ENCODE measurements around the gene TROAP.

TROAP gene

DNA sequence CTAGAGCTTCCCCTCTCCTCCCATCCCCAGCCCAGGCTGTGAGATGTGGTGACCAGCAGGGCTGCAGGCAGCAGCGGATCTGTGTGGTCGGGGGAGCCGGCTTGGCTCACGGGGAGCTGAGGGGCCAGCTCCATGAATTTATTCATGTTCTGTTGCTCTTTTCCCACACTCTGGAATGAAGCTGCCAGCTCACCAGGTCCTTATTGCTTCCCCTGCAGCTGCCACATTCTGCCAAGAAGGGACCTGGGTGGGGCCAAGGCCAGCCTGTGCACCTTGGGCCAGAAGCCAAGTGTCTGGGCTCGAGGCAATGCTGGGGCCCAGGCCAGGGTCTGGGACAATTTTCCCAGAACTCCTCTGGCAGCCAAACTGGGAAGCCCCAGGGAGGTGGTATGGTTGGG, 16.4 kb downstream of the TROAP start (continued):
- TF ChIP-seq ZNF416 (tag by site-specific recombination; IDR thresholded peaks at IDR 0.05) = no peak
- no peak for TF ChIP-seq ZBTB11 (tag by site-specific recombination; conservative IDR thresholded peaks at IDR 0.05; ENCODE audit: low read depth)
- TF ChIP-seq, protein P1, sequence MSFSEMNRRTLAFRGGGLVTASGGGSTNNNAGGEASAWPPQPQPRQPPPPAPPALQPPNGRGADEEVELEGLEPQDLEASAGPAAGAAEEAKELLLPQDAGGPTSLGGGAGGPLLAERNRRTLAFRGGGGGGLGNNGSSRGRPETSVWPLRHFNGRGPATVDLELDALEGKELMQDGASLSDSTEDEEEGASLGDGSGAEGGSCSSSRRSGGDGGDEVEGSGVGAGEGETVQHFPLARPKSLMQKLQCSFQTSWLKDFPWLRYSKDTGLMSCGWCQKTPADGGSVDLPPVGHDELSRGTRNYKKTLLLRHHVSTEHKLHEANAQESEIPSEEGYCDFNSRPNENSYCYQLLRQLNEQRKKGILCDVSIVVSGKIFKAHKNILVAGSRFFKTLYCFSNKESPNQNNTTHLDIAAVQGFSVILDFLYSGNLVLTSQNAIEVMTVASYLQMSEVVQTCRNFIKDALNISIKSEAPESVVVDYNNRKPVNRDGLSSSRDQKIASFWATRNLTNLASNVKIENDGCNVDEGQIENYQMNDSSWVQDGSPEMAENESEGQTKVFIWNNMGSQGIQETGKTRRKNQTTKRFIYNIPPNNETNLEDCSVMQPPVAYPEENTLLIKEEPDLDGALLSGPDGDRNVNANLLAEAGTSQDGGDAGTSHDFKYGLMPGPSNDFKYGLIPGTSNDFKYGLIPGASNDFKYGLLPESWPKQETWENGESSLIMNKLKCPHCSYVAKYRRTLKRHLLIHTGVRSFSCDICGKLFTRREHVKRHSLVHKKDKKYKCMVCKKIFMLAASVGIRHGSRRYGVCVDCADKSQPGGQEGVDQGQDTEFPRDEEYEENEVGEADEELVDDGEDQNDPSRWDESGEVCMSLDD (tag by site-specific recombination; IDR thresholded peaks at IDR 0.05) = no peak
- TF ChIP-seq ZNF610 (tag by site-specific recombination; IDR thresholded peaks at IDR 0.05; ENCODE audit: borderline replicate concordance) = no peak
- no peak for TF ChIP-seq ZNF555 (tag by site-specific recombination; conservative IDR thresholded peaks at IDR 0.05)
- no peak for TF ChIP-seq KLF17 (tag by site-specific recombination; IDR thresholded peaks at IDR 0.05)
- TF ChIP-seq, protein P2, sequence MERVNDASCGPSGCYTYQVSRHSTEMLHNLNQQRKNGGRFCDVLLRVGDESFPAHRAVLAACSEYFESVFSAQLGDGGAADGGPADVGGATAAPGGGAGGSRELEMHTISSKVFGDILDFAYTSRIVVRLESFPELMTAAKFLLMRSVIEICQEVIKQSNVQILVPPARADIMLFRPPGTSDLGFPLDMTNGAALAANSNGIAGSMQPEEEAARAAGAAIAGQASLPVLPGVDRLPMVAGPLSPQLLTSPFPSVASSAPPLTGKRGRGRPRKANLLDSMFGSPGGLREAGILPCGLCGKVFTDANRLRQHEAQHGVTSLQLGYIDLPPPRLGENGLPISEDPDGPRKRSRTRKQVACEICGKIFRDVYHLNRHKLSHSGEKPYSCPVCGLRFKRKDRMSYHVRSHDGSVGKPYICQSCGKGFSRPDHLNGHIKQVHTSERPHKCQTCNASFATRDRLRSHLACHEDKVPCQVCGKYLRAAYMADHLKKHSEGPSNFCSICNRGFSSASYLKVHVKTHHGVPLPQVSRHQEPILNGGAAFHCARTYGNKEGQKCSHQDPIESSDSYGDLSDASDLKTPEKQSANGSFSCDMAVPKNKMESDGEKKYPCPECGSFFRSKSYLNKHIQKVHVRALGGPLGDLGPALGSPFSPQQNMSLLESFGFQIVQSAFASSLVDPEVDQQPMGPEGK (tag by site-specific recombination; IDR thresholded peaks at IDR 0.05) = 0 out of 2 replicates have a peak, but pooled peaks have one; percentile 22

DNA sequence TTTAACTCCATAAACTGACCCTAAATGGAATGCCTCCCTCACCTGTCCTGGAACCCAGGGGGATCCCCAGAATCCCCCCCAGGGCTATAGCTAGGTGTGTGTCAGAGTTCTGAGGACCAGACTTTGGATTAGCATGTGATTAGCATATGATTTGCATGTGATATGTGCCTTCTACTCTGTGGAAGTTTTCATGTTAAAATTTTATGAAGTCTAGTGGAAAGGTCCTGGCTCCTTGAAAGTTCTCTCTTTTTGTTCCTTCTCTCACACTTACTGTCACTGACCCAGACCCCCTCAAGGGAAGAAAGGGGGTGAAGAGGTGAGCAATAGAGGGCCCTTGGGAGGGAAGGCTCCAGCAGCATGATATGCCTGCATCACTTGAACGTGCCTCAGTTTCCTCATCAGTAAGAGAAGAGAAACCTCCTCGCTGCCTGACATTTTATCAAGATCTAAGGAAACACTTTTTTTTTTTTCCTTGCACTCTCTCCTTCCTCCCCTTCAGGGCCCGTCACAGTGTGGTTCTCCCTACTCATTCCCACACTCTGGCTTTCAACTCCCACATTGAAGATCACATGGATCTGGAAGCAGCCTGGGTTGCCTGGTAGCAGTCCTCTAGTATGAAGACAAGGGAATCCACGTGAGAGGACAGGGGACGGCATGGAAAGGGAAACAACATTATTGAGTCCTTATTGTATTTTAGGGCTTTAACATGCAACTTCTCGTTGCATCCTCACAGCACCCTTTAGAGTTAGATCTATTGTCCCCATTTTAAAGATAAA, 17.2 kb downstream of the TROAP start:
- Histone ChIP-seq H3K4me1 (ENCODE audit: control insufficient read depth, insufficient read depth, low read length) (peaks cover 9% of the 10 kb centered on the region; the same call in 1 of the 2 replicates), H3K4me3 (ENCODE audit: low read depth, low read length) (no peak overlapping the region), H3K36me3 (ENCODE audit: control insufficient read depth in 2 of 2, insufficient read depth in 1 of 2, low read length in 2 of 2) (no peaks in the 10 kb centered on the region), H3K9me3 (ENCODE audit: control insufficient read depth, insufficient read depth, low read depth, low read length) (no peaks in the 10 kb centered on the region), H3K27ac (ENCODE audit: extremely low read depth, low read depth, low read length) (no peak overlapping the region)
- ChIA-PET POLR2A (interaction anchor here (0.8 kb wide), 1 partner anchor 18 kb away, joined by 6 read pairs; the partner anchor contains the start of gene TROAP), CTCF (interaction anchor here (1.5 to 11.4 kb wide), 6 partner anchors 8 to 54 kb away, joined by 4 to 185 read pairs (median 66); partner anchors contain the start of gene PRPH)
- TF ChIP-seq, protein P3, sequence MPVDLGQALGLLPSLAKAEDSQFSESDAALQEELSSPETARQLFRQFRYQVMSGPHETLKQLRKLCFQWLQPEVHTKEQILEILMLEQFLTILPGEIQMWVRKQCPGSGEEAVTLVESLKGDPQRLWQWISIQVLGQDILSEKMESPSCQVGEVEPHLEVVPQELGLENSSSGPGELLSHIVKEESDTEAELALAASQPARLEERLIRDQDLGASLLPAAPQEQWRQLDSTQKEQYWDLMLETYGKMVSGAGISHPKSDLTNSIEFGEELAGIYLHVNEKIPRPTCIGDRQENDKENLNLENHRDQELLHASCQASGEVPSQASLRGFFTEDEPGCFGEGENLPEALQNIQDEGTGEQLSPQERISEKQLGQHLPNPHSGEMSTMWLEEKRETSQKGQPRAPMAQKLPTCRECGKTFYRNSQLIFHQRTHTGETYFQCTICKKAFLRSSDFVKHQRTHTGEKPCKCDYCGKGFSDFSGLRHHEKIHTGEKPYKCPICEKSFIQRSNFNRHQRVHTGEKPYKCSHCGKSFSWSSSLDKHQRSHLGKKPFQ (tag by site-specific recombination; IDR thresholded peaks at IDR 0.05) = no peak
- TF ChIP-seq ZNF596 (tag by site-specific recombination; IDR thresholded peaks at IDR 0.05) (no peak), PRDM4 (tag by site-specific recombination; IDR thresholded peaks at IDR 0.05) (no peak), EGR2 (tag by site-specific recombination; IDR thresholded peaks at IDR 0.05; ENCODE audit: low read depth) (peak; percentile 68; the same call in 1 of the 2 replicates), ZFHX2 (tag by site-specific recombination; conservative IDR thresholded peaks at IDR 0.05) (peak; percentile 51), ZBTB11 (tag by site-specific recombination; conservative IDR thresholded peaks at IDR 0.05; ENCODE audit: low read depth) (no peak)
- TF ChIP-seq, protein P4, sequence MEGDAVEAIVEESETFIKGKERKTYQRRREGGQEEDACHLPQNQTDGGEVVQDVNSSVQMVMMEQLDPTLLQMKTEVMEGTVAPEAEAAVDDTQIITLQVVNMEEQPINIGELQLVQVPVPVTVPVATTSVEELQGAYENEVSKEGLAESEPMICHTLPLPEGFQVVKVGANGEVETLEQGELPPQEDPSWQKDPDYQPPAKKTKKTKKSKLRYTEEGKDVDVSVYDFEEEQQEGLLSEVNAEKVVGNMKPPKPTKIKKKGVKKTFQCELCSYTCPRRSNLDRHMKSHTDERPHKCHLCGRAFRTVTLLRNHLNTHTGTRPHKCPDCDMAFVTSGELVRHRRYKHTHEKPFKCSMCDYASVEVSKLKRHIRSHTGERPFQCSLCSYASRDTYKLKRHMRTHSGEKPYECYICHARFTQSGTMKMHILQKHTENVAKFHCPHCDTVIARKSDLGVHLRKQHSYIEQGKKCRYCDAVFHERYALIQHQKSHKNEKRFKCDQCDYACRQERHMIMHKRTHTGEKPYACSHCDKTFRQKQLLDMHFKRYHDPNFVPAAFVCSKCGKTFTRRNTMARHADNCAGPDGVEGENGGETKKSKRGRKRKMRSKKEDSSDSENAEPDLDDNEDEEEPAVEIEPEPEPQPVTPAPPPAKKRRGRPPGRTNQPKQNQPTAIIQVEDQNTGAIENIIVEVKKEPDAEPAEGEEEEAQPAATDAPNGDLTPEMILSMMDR (tag by site-specific recombination; IDR thresholded peaks at IDR 0.05) = no peak

Measured in HEK293 (cell line).